Daoy (cell line): Measurements from ENCODE around the gene ASTN2. TPM values are rescaled to one million over a fixed set of nuclear protein-coding genes. Genes with fewer than 3 reads are reported as not detected.
"Not testable (repeated sequence)": the region's sequence is repeated elsewhere in the genome, so short reads cannot be mapped to it uniquely, and the experiment has no call there.

Experiments used
- DNase-seq: peaks from one replicate; pipeline ENCODE4 v3.0.0-alpha.2; 2015; ENCODE audit warnings: low read depth
- total RNA-seq: library from RNA; depleted of rRNA; stranded (reverse); fragments of >200 nt; shearing (Covaris generic); gene quantifications from 2 replicates; pipeline ENCODE4 v1.2.3, GENCODE V29; 2014

The ASTN2 gene
- total RNA-seq, 1 experiment from 2014 or later: 5.7 TPM

DNA sequence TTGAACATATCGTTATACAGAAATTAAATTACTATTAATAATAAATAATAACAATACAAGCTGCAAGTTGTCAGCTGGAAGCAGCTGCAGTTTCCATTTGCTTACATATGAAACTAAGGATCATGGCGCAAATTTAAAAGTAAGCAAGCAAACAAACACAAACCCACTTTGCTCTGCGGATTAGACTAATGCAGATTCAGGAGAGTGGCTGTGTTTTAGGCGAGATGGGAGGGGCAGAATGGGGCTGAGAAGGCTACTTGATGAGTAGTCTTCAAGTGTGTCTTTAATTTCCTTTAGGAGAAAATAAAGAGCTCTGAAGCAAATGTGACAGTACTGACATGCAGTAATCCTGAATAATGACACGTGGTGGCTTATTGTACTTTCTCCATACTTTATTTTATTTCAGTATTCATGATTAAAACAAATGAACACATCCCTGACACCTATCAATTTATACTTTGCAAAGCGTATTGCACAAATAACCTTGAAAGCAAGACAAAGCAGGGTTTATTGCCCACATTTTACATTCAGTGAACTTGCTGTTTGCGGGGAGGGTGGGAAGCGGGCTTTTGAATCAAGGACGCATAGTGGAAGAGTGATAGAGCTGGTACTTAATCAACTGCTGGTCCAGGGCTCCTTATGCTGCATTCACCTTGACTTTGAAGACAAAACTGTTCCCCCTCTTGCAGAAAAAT lies 949.1 kb downstream of the ASTN2 start:
- DNase-seq: no peak

DNA sequence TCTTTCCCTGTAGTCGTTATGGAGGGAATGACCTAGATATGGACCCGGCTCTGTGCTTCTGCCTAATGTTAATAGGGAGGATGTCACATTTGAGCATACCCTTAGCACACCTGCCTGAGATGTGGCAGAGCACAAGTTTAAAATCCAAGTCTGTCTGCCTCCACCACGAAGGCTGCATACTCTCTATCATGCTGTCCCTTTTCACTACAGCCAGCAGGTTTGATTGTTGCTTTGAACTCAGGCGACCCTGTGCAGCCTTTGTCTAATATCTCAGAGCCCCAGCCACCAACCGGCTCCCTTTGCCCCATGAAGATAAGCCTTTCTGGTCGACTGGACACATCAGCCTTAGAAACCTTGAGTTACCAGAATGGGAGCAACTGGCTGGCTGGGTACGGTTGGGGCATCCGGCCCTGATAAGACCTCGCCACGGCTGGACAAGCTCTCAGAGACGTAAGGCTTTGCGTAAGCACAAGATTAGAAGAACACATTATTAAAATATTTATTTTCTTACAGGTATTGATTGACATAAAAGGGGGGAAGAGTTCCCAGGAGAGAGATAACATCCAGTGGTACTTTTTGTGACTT lies 949.8 kb downstream of the ASTN2 start:
- no peak for DNase-seq

DNA sequence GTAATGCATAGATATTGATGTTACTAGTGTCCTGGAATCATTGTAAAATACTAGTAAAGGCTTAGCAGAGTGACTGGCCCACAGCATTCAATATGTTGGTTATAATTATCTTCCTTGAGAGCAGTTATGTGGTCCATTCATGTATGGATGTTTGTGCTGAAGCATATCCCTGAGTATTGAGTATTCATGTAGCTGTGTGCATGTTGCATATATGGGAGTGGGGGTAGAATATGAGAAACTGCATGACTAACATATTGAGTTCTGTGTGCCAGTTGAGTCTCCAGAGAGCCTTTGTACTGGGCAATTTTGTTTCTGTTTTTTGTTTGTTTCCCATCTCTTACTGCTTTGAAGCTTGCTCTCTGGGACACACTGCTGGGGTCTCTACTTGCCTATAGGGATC lies 950.4 kb downstream of the ASTN2 start:
- no peak for DNase-seq

DNA sequence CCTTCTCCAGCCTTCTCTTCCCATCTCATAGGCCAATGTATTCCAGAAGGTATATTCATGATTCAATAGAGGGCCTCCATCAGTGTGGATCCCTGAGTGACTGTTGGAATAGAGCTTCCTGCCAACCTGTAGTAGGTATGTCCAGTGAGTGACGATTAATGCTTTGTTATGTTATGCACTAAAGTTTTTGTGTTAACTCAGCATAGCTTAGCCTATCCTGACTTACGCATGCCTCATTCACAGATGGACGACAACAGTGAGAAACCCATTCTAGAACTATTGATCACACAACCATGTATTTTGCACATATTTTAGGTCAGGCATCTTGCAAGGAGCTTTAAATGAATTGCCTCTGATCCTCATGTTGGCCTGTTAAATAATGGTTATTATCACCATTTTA lies 953.2 kb downstream of the ASTN2 start:
- no peak for DNase-seq

DNA sequence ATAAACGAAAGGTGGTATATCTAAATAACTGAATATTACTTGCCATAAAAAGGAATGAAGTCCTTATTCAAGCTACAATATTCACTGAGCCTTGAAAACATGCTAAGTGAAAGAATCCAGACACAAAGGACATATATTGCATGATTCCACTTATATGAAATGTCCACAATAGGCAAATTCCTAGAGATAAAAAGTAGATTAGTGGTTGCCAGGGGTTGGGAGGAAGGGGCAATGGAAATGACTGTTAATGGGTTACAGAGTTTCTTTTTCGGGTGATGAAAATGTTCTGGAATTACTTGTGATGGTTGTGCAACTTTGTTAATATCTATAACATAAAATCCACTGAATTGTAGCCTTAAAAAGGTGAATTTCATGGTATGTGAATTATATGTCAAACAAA lies 954.8 kb downstream of the ASTN2 start:
- DNase-seq: no peak

DNA sequence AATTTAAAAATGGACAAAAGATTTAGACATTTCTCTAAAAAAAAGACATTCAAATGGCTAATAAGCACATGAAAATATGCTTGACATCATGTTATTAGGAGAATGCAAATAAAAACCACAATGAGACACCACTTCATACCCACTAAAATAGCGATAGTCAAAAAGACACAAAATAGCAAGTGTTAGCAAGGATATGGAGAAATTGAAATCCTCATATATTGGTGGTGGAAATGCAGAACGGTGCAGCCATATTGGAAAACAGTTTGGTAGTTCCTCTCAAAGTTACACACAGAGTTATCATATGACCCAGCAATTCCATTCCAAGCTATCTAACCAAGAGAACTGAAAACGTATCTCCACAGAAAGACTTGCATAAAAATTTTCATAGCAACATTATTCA lies 955.3 kb downstream of the ASTN2 start:
- no peak for DNase-seq

DNA sequence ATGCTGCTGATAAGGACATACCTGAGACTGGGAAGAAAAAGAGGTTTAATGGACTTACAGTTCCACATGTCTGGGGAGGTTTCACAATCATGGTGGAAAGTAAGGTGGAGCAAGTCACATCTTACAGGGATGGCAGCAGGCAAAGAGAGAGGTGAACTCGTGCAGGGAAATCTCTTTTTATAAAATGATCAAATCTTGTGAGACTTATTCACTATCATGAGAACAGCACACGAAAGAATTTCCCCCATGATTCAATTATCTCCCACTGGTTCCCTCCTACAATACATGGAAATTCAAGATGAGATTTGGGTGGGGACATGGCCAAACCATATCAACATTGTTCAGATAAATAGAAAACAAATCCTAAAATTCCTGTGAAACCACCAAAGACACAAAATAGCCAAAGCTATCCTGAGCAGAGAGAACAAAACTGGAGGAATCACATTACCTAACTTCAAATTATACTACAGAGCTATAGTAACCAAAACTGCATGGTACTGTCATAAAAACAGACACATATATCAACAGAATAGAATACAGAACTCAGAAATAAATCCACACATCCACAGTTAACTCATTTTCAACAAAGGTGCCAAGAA lies 958.3 kb downstream of the ASTN2 start:
- DNase-seq: no peak

DNA sequence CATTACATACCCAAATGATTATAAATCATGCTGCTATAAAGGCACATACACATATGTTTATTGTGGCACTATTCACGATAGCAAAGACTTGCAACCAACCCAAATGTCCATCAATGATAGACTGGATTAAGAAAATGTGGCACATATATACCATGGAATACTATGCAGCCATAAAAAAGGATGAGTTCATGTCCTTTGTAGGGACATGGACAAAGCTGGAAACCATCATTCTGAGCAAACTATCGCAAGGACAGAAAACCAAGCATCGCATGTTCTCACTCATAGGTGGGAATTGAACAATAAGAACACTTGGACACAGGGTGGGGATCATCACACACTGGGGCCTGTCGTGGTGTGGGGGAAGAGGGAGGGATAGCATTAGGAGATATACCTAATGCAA lies 960.3 kb downstream of the ASTN2 start:
- not testable (repeated sequence) for DNase-seq

DNA sequence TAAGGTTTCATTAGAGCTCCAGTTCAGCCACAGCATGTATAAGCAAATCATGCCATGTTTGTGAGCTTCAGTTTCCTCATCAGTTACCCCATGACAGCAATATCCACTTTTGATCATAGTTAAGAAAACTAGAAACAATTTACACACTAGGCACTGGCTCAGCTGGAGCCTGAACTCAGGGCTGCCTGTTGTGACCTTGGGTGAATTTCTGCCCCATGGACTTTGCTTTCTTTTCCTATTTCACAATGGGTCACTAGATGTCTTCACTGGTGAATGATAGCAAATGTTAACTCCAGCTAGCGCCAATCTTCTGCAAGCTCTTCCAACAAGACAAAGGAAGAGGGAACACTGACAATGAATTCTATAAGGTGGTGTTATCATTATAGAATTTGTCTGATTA lies 961.1 kb downstream of the ASTN2 start:
- DNase-seq: no peak

DNA sequence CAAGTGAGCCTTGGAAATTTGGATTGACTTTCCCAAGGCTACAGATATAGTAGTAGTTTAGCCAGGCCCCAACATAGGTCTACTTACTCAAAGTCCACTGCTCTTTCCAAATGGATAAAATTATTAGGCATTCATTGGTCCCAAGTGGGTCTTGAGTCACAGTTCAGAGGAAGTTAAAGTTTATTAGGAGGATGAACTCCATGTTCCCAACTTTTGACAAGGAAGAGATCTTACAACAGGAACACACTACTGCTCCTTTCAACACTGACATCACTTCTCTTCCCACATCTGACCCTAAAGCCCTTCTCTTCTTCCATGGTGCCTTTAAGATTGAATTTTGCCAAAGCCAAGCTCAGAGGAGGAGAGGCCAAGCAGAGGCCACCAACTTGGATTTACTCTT lies 962.2 kb downstream of the ASTN2 start:
- no peak for DNase-seq

DNA sequence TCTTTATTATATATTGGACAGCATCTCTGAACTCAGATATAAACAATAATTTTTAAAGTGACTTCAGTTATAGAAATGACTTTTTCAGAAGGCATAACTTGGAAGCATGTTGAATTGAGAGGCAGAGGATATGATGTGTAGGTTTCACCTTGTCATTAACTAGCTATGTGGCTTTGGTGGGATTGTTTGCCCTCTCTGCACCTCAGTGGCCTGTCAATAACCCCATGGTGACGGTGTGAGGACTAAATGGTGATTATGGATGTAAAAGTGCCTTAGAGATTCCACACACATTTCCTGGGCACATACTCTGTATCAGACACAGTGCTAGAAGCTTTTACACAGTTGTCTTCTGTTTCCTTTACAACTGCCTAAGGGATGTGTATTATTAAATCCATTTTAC lies 962.6 kb downstream of the ASTN2 start:
- DNase-seq: no peak

DNA sequence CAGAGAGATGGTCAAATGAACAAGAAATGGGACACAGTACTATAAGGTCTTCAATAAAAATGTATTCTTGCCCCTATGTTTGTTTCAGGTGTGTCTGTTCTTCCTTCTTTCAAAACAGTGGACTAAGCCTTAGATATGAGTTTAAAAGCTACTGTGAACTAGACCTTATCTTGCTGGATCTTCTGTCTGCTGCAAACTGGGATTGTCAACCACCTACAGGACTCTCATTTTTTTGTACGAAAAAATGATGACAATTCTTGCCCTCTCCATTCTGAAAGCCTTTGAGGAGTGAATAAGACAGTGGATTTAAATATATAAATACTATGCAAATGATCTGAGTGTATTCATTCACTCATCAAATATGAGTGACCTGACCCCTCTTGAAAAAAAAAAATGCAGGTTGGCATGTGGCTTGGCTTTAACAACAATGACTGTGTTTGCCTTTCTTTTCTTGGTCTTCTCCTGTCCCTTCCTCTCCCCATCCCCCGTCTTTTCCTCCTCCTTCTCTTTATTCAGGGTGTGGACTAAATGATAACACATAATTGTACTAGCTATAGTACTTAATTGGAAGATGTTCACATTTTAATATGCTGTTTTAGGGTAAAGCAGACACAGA lies 963.2 kb downstream of the ASTN2 start:
- no peak for DNase-seq

DNA sequence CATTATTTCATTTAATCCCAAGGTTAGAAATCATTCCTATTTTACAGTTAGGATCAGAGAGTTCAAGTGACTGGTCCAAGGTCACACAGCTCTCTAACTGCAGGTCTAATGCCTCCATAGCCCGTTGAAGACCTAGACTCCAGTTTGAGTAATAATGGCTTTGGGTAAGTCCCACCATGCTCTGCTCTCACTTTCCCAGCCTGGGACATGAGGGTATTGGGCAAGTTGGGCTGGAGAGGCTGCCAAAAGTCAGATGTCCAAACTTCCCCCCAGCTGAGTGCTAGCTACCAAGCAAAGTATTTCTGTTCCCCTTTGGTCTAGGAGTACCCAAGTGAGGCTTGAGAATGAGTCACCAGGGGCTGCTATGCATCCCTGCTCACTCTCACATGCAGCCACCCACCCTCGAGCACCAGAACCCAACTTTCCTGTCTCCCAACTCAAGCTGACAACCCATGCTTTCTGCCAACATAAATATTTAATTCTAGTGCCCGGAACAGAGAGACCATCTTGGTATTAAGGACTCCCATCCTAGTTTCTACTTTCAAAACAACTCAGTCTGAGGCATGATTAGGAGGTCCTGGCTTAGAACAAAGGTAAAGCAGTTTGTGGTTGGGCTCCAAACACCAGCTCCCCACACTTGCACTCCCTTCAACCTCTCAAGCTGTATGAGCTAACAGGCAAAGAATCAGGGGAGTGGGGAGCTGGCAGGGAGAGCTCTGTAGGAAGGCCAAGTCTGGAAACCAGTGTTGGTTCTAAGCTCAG lies 964.3 kb downstream of the ASTN2 start:
- peak; percentile 81 for DNase-seq

DNA sequence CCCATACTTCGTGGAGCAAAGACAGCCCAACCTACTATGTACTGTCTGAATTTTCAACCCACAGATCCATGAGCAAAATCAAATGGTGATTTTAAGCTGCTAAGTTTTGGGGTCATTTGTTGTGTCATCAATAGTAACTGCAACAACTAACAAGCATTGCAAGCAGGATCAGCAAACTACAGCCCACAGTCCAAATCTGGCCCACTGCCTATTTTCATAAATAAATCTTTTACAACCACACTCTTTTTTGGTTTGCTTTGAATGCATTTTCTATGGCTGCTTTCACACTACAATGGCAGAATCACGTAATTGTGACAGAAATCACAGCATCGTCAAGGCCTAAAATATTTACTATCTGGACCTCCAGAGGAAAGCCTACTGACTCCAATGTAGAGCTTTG lies 964.9 kb downstream of the ASTN2 start:
- no peak for DNase-seq

DNA sequence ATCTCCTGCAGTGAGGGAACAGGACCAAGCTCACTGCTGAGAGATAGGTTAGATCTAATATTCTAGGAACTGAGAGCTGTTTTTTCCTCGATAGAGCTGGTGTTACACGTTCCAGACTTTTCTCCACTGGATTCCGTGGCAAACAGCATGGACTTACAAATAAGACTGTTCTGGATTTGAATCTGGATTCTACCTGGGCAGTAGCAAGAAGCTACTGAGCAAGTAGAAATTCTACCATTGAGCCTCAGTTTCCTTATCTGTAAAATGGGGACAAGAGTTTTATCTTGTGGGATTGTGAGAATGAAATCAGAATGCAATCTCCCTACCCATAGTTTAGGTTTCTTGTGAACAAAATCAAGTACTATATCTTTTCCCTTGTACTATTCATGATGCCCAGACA lies 966.4 kb downstream of the ASTN2 start:
- no peak for DNase-seq

DNA sequence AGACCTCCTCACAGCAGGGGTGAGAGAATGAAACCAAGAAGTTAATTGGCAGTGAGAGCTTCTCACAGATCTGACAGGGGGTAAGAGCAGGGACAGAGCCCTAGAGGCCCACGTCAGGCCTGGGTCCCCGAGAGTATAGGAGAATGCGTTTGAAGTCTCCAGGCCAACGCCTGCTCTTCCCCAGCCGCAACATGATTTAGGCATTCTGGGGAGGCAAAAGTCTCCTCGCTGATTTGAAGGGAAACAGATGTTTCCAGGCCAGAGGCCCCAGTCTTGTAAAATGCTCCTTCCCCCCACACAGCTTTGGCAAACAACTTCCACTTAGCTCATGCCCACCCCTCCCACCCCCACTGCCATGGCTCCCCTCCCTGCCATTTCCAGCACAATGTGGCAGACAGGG lies 966.9 kb downstream of the ASTN2 start:
- DNase-seq: no peak

DNA sequence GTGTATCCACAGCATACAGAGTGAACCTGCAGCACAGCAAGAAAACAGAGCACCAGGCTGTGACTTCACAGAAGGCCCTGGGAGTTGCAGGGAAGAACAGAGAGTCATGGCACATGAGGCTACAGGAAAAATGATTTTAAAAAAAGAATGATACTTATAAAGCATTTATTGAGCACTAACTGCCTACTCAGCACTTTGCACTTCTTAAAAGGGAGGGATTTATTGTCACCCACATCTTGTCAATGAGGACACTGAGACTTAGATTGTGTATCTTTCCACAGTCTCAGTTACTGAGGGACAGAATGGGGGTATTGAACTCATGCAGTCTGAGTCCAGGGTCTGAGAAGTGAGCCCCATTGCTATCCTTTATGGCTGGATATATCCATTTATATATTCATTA lies 972.3 kb downstream of the ASTN2 start:
- no peak for DNase-seq

DNA sequence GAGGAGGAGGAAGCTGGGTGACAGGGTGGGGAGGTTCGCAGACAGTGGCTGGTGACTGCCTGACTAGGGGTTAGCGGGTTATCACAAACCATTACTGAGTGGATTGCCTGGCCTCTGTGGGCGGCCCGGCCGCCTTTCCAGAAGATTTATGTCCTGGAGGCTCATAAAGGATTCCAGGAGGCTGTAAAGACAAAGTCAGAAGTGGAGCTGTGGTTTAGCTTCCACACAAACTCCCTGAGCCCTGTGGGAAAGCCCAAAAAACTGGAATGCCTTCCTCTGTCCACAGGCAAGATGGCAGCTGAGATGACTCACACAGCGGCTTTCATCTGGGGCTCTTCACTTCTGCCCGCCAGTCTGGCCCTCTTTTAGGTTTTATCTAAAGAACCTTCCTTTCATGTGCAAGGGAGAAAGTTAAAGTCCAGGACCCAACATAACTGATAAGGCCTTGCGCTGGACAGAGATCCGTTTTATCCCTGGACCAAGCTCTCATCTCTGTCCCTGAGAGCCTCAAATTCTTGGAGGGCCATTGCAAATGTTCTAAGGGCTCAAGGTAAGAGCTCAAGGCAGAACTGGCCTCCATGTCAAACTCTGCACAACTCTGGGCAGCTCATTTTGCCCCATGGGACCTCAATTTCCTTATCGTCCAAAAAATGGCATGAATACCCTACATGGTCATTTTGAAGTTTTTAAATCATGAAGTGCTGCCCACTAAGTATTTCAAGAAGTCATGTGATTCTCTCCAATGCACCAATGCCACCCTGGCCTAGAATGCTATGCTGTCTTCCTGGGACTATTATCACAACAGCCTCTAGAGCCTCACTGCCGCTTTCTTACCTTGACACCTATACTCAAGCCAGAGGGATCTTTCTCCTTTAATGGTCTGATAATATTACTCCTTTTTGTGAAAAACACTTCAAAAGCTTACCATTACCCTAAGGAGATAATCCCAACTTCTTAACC lies 977.2 kb downstream of the ASTN2 start:
- DNase-seq: peak; percentile 19

DNA sequence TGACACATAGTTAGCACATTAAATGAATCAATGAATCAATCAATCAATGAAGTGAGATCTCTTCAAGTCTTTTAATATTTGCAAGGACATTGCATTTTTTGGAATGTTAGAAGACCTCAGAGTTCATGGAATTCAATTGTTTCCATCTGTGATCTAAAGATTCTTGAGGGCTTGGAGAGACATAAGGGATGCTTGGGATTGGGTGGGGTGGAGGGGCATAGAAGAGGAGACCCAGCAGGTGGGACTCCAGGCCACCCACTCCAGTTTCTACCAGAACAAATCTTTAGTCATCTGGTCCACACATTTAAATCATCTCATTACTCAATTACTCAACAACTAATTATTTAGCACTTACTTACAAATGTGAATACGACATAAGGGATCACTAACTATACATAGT lies 978.7 kb downstream of the ASTN2 start:
- DNase-seq: no peak

DNA sequence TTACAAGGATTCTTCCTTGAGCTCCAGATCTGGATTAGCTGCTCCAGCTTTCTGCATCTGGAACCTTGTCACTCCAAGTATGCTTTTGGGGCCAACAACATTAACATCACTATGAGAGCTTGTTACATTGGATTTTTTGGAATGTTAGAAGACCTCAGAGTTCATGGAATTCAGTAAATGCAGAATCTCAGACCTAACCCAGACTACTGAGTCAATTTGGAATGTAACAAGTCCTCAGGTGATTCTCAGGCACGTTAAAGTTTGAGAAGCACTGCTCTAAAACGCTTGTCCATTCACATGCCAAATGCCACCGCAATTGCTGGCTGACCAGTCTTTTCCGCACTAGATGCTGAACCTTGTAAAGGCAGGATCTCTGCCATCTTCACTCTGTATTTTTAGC lies 979.2 kb downstream of the ASTN2 start:
- DNase-seq: no peak

DNA sequence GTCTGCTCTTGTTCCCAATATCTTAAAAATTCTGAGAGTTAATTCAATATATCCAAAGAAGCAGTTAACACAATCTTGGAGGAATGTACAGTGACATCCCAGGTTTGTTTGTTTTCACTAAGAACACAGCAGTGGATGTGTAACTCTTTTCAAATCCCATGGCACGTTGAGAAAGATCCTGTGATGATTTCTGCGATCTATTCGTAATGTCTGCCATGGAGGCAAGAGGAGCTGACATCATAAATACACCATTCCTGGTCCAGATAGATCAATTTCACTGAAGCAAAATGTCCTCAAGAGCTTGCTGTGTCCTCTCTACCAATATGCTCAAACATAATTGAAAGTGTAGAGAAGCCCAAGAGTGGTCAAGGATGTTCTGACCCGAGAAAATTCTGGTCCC lies 980.5 kb downstream of the ASTN2 start:
- DNase-seq: no peak
